GM23338 (cell line): ENCODE results near the gene TCERG1L. TPM values are rescaled to one million over a fixed set of nuclear protein-coding genes. Genes with fewer than 3 reads are reported as not detected.

ENCODE experiments used
- ATAC-seq: fragments of 200-7000 bp; cut with Tn5 transposase; 3 replicates; pipeline ENCODE4 v1.9.1; 2020
- DNase-seq: peaks from one replicate; pipeline ENCODE4 v3.0.0-alpha.2; 2015; ENCODE audit warnings: low spot score
- H2AFZ ChIP-seq: fragments of 200-600 bp; sonication (generic); 2 replicates; pipeline ENCODE4 v1.8.0; 2016; ENCODE audit warnings: antibody characterized with exemption, mild to moderate bottlenecking, moderate library complexity
- H3F3A ChIP-seq: fragments of 200-600 bp; sonication (generic); replicated peaks from 2 replicates; pipeline ENCODE4 v1.8.0; 2017; ENCODE audit warnings: antibody characterized with exemption, mixed run types, low read depth
- H3K27ac ChIP-seq: fragments of 200-600 bp; sonication (generic); 2 replicates; pipeline ENCODE4 v1.6.1; 2016; ENCODE audit warnings: low read depth
- H3K27me3 ChIP-seq: fragments of 200-600 bp; sonication (generic); 2 replicates; pipeline ENCODE4 v1.8.0; 2016; ENCODE audit warnings: mild to moderate bottlenecking, mixed run types, moderate library complexity; ENCODE audit not compliant: insufficient read depth
- H3K36me3 ChIP-seq: fragments of 200-600 bp; sonication (generic); 2 replicates; pipeline ENCODE4 v1.8.0; 2016; ENCODE audit warnings: mild to moderate bottlenecking; ENCODE audit not compliant: insufficient read depth
- H3K4me1 ChIP-seq: fragments of 200-600 bp; sonication (generic); 2 replicates; pipeline ENCODE4 v1.8.0; 2016; ENCODE audit warnings: mild to moderate bottlenecking, moderate library complexity; ENCODE audit not compliant: insufficient read depth
- H3K4me2 ChIP-seq: fragments of 200-600 bp; sonication (generic); 2 replicates; pipeline ENCODE4 v1.7.1; 2017; ENCODE audit warnings: mixed run types
- H3K4me3 ChIP-seq: fragments of 200-600 bp; sonication (generic); 2 replicates; pipeline ENCODE4 v1.6.1; 2016; ENCODE audit warnings: mixed run types
- H3K79me2 ChIP-seq: fragments of 200-600 bp; sonication (generic); replicated peaks from 2 replicates; pipeline ENCODE4 v1.8.0; 2017; ENCODE audit warnings: mild to moderate bottlenecking; ENCODE audit not compliant: insufficient read depth
- H3K9me2 ChIP-seq: fragments of 200-600 bp; sonication (generic); 2 replicates; pipeline ENCODE4 v1.8.0; 2017; ENCODE audit not compliant: insufficient read depth
- H4K20me1 ChIP-seq: fragments of 200-600 bp; sonication (generic); replicated peaks from 2 replicates; pipeline ENCODE4 v1.8.0; 2017; ENCODE audit warnings: mild to moderate bottlenecking; ENCODE audit not compliant: insufficient read depth
- H3K27ac Mint-ChIP-seq: 2 replicates; pipeline ENCODE4 v1.8.0; 2020; ENCODE audit warnings: inconsistent platforms, mild to moderate bottlenecking, moderate library complexity, mixed read lengths
- H3K27me3 Mint-ChIP-seq: 3 replicates; pipeline ENCODE4 v1.8.0; 2022; ENCODE audit warnings: low read depth, mild to moderate bottlenecking, moderate library complexity, mixed read lengths, inconsistent platforms; ENCODE audit not compliant: insufficient read depth, poor library complexity
- H3K36me3 Mint-ChIP-seq: 3 replicates; pipeline ENCODE4 v1.8.0; 2021; ENCODE audit warnings: low read depth, mild to moderate bottlenecking, inconsistent platforms, moderate library complexity, mixed read lengths
- H3K4me1 Mint-ChIP-seq: 3 replicates; pipeline ENCODE4 v1.8.0; 2020; ENCODE audit warnings: mild to moderate bottlenecking, inconsistent platforms, mixed read lengths
- H3K4me3 Mint-ChIP-seq: 3 replicates; pipeline ENCODE4 v1.8.0; 2021; ENCODE audit warnings: moderate library complexity, mild to moderate bottlenecking, inconsistent platforms, mixed read lengths
- H3K9me3 Mint-ChIP-seq: 3 replicates; pipeline ENCODE4 v1.8.0; 2020; ENCODE audit warnings: moderate library complexity, mild to moderate bottlenecking, inconsistent platforms, mixed read lengths
- CREB1 ChIP-seq: fragments of 250-450 bp; sonication (Bioruptor Pico); IDR thresholded peaks from 2 replicates; pipeline ENCODE4 v1.5.0; 2020; ENCODE audit warnings: low read depth, mild to moderate bottlenecking, moderate library complexity
- CTCF ChIP-seq, 2 experiments: fragments of 200-600 bp in 1 of 2; sonication (generic) in 1 of 2; conservative IDR thresholded peaks; 2 replicates each; pipeline versions ENCODE4 v1.5.1 to v1.6.1; 2016 to 2017; ENCODE audit warnings: antibody characterized with exemption in 2 of 2, low read depth in 2 of 2, mild to moderate bottlenecking in 2 of 2, moderate library complexity in 1 of 2
- ETS1 ChIP-seq: IDR thresholded peaks from 2 replicates; pipeline ENCODE4 v1.6.1; 2016; ENCODE audit warnings: antibody characterized with exemption
- EZH2 ChIP-seq: fragments of 200-600 bp; sonication (generic); IDR thresholded peaks from one replicate; pipeline ENCODE4 v1.8.0; 2017; ENCODE audit warnings: antibody characterized with exemption, mild to moderate bottlenecking, low read depth; ENCODE audit not compliant: unreplicated experiment
- EZH2phosphoT487 ChIP-seq: fragments of 200-600 bp; sonication (generic); IDR thresholded peaks from one replicate; pipeline ENCODE4 v1.8.1; 2018; ENCODE audit warnings: antibody characterized with exemption; ENCODE audit not compliant: unreplicated experiment
- NANOG ChIP-seq: IDR thresholded peaks from 2 replicates; pipeline ENCODE4 v1.6.1; 2016; ENCODE audit warnings: antibody characterized with exemption, borderline replicate concordance
- POLR2AphosphoS5 ChIP-seq: IDR thresholded peaks from 2 replicates; pipeline ENCODE4 v1.6.1; 2016; ENCODE audit warnings: antibody characterized with exemption, low read depth
- REST ChIP-seq: IDR thresholded peaks from one replicate; pipeline ENCODE4 v1.6.1; 2018; ENCODE audit warnings: antibody characterized with exemption; ENCODE audit not compliant: unreplicated experiment
- STAT1 ChIP-seq: IDR thresholded peaks from one replicate; pipeline ENCODE4 v1.6.1; 2016; ENCODE audit warnings: antibody characterized with exemption; ENCODE audit not compliant: unreplicated experiment
- ZNF114 ChIP-seq: fragments of 250-450 bp; sonication (Bioruptor Pico); IDR thresholded peaks from 2 replicates; pipeline ENCODE4 v1.5.0; 2020; ENCODE audit warnings: mild to moderate bottlenecking, moderate library complexity
- ZNF331 ChIP-seq: fragments of 250-450 bp; sonication (Bioruptor Pico); IDR thresholded peaks from 2 replicates; pipeline ENCODE4 v1.5.0; 2020; ENCODE audit warnings: low read depth, mild to moderate bottlenecking, moderate library complexity
- ZNF462 ChIP-seq: fragments of 250-450 bp; sonication (Bioruptor Pico); IDR thresholded peaks from 2 replicates; pipeline ENCODE4 v1.5.0; 2020; ENCODE audit warnings: mild to moderate bottlenecking, moderate library complexity
- polyA plus RNA-seq: library from polyadenylated mRNA; unstranded; fragments of >200 nt; fragmentation: Nextera tagmentation; extraction: Ambion mirVana; gene quantifications from 2 replicates; pipeline ENCODE4 v1.2.1, GENCODE V29; 2016
- total RNA-seq: library from RNA; depleted of rRNA; stranded (reverse); fragments of >200 nt; shearing (Covaris generic); gene quantifications from 2 replicates; pipeline ENCODE4 v1.2.3, GENCODE V29; 2014

The TCERG1L gene
- total and polyA plus RNA-seq, 2 experiments from 2014 or later = 3.9 to 5.5 TPM

GRCh38 chr10:131053192-131053591 lies 258.3 kb downstream of the TCERG1L start:
- DNase-seq (no peak), ATAC-seq (no peak)
- Histone ChIP-seq H2AFZ (no peak overlapping the region), H4K20me1 (no peaks in the 10 kb centered on the region), H3K9me2 (no peaks in the 10 kb centered on the region), H3K27ac (no peak overlapping the region), H3K79me2 (no peaks in the 10 kb centered on the region), H3K36me3 (0 out of 2 replicates have a peak, but pooled peaks cover 9% of the 10 kb centered on the region), H3K27me3 (no peaks in the 10 kb centered on the region), H3K4me2 (no peak overlapping the region), H3K4me3 (no peak overlapping the region), H3K4me1 (peaks cover 5% of the 10 kb centered on the region; the same call in 1 of the 2 replicates), H3F3A (peaks cover 4% of the 10 kb centered on the region; the same call in 1 of the 2 replicates)
- peaks cover 19% of the 10 kb centered on the region for H3K27me3 Mint-ChIP-seq
- H3K9me3 Mint-ChIP-seq = peaks cover 93% of the 10 kb centered on the region
- no peak overlapping the region for H3K27ac Mint-ChIP-seq
- peaks cover 13% of the 10 kb centered on the region for H3K4me1 Mint-ChIP-seq
- TF ChIP-seq POLR2AphosphoS5 (no peak), ZNF114 (CRISPR knock-in tag) (no peak), ZNF462 (CRISPR knock-in tag) (no peak), CREB1 (CRISPR knock-in tag) (no peak), NANOG (no peak), CTCF (conservative IDR thresholded peaks at IDR 0.05; ENCODE audit: low read depth in 2 of 2) (no peak), EZH2phosphoT487 (no peak), REST (no peak), STAT1 (no peak), ETS1 (no peak), ZNF331 (no peak), EZH2 (no peak)
- H3K4me3 Mint-ChIP-seq = no peak overlapping the region
- H3K36me3 Mint-ChIP-seq = peaks cover 54% of the 10 kb centered on the region
